WTC11 (cell line): ENCODE results near the gene PIGN. TPM values are rescaled to one million over a fixed set of nuclear protein-coding genes. Genes with fewer than 3 reads are reported as not detected.

ENCODE experiments used
- ATAC-seq: fragments of 200-7000 bp; cut with Tn5 transposase; 2 replicates; pipeline ENCODE4 v1.10.0; 2021; ENCODE audit warnings: mild to moderate bottlenecking, moderate library complexity
- CTCF ChIA-PET: fragments of 300-600 bp; sonication (Branson Sonifier 250); formaldehyde crosslinking; loops from one replicate; lab custom pipeline; 2021; ENCODE audit warnings: antibody characterized with exemption; lab: Charles Lee
- POLR2A ChIA-PET: fragments of 350-600 bp; sonication (Branson Sonifier 250); formaldehyde crosslinking; loops from one replicate; lab custom pipeline; 2021; ENCODE audit warnings: antibody characterized with exemption; lab: Charles Lee
- DNase-seq: peaks from one replicate; pipeline ENCODE4 v3.0.0; 2021; ENCODE audit warnings: low spot score
- H3K27ac Mint-ChIP-seq: 2 replicates; pipeline ENCODE4 v1.8.0; 2021; ENCODE audit warnings: mixed read lengths
- H3K27me3 Mint-ChIP-seq: 2 replicates; pipeline ENCODE4 v1.8.0; 2021; ENCODE audit warnings: low read depth, mild to moderate bottlenecking, moderate library complexity, mixed read lengths
- H3K36me3 Mint-ChIP-seq: 2 replicates; pipeline ENCODE4 v1.8.0; 2021; ENCODE audit warnings: mixed read lengths
- H3K4me1 Mint-ChIP-seq: 2 replicates; pipeline ENCODE4 v1.8.0; 2022; ENCODE audit warnings: mixed read lengths
- H3K4me3 Mint-ChIP-seq: 2 replicates; pipeline ENCODE4 v1.8.0; 2021; ENCODE audit warnings: mild to moderate bottlenecking, moderate library complexity, mixed read lengths
- H3K9me3 Mint-ChIP-seq: 2 replicates; pipeline ENCODE4 v1.8.0; 2021; ENCODE audit warnings: mixed read lengths
- CBFB ChIP-seq: sonication (generic); formaldehyde crosslinking; IDR thresholded peaks from 2 replicates; pipeline ENCODE4 v1.8.1; 2022; ENCODE audit warnings: mild to moderate bottlenecking, low read depth, missing genetic modification reagents
- CREM ChIP-seq: sonication (generic); formaldehyde crosslinking; IDR thresholded peaks from 2 replicates; pipeline ENCODE4 v1.8.1; 2022; ENCODE audit warnings: mild to moderate bottlenecking, missing genetic modification reagents, moderate library complexity
- ESRRA ChIP-seq: sonication (generic); formaldehyde crosslinking; IDR thresholded peaks from 2 replicates; pipeline ENCODE4 v1.8.1; 2022; ENCODE audit warnings: mild to moderate bottlenecking, missing genetic modification reagents, borderline replicate concordance
- FOXK1 ChIP-seq: sonication (generic); formaldehyde crosslinking; IDR thresholded peaks from 2 replicates; pipeline ENCODE4 v1.8.0; 2022; ENCODE audit warnings: mild to moderate bottlenecking, moderate library complexity, missing genetic modification reagents
- HMGXB4 ChIP-seq: sonication (generic); formaldehyde crosslinking; IDR thresholded peaks from 2 replicates; pipeline ENCODE4 v1.8.1; 2023; ENCODE audit warnings: mild to moderate bottlenecking, moderate library complexity, missing genetic modification reagents
- JUN ChIP-seq: sonication (generic); formaldehyde crosslinking; IDR thresholded peaks from 2 replicates; pipeline ENCODE4 v1.8.0; 2023; ENCODE audit warnings: mild to moderate bottlenecking, missing genetic modification reagents
- MLX ChIP-seq: sonication (generic); formaldehyde crosslinking; IDR thresholded peaks from 2 replicates; pipeline ENCODE4 v1.8.1; 2023; ENCODE audit warnings: mild to moderate bottlenecking, missing genetic modification reagents, moderate library complexity
- PRDM15 ChIP-seq: sonication (generic); formaldehyde crosslinking; IDR thresholded peaks from 2 replicates; pipeline ENCODE4 v1.8.0; 2022; ENCODE audit warnings: missing genetic modification reagents
- PRRX2 ChIP-seq: fragments of 250-450 bp; sonication (Bioruptor Pico); IDR thresholded peaks from 2 replicates; pipeline ENCODE4 v1.8.0; 2021; ENCODE audit warnings: mild to moderate bottlenecking
- SMAD3 ChIP-seq: sonication (generic); formaldehyde crosslinking; IDR thresholded peaks from 2 replicates; pipeline ENCODE4 v1.8.0; 2022; ENCODE audit warnings: missing genetic modification reagents, mild to moderate bottlenecking, borderline replicate concordance
- SP1 ChIP-seq: sonication (generic); formaldehyde crosslinking; conservative IDR thresholded peaks from 2 replicates; pipeline ENCODE4 v1.8.1; 2022; ENCODE audit warnings: missing genetic modification reagents
- TEAD4 ChIP-seq: sonication (generic); formaldehyde crosslinking; IDR thresholded peaks from 2 replicates; pipeline ENCODE4 v1.8.0; 2022; ENCODE audit warnings: mild to moderate bottlenecking, missing genetic modification reagents
- ZNF317 ChIP-seq: sonication (generic); formaldehyde crosslinking; IDR thresholded peaks from 2 replicates; pipeline ENCODE4 v1.8.1; 2023; ENCODE audit warnings: low read depth, mild to moderate bottlenecking, moderate library complexity, missing genetic modification reagents, borderline replicate concordance
- ZNF396 ChIP-seq: fragments of 250-450 bp; sonication (Bioruptor Pico); IDR thresholded peaks from 2 replicates; pipeline ENCODE4 v1.8.0; 2021; ENCODE audit warnings: mild to moderate bottlenecking, moderate library complexity, borderline replicate concordance
- ZNF416 ChIP-seq: fragments of 250-450 bp; sonication (Bioruptor Pico); IDR thresholded peaks from 2 replicates; pipeline ENCODE4 v1.9.0; 2021; ENCODE audit warnings: mild to moderate bottlenecking, inconsistent platforms
- ZNF423 ChIP-seq: fragments of 250-450 bp; sonication (Bioruptor Pico); IDR thresholded peaks from 2 replicates; pipeline ENCODE4 v2.1.2; 2022; ENCODE audit warnings: mild to moderate bottlenecking, moderate library complexity
- ZNF512 ChIP-seq: sonication (generic); formaldehyde crosslinking; IDR thresholded peaks from 2 replicates; pipeline ENCODE4 v1.8.1; 2022; ENCODE audit warnings: missing genetic modification reagents, borderline replicate concordance
- ZNF671 ChIP-seq: fragments of 250-450 bp; sonication (Bioruptor Pico); IDR thresholded peaks from 2 replicates; pipeline ENCODE4 v1.8.0; 2021; ENCODE audit warnings: mild to moderate bottlenecking
- total RNA-seq: library from RNA; stranded (reverse); gene quantifications from 3 replicates; pipeline ENCODE4 v1.2.3, GENCODE V29; 2021
- TF ChIP-seq, protein P1 (sequence below): sonication (generic); formaldehyde crosslinking; IDR thresholded peaks from 2 replicates; pipeline ENCODE4 v1.8.1; 2023; ENCODE audit warnings: mild to moderate bottlenecking, missing genetic modification reagents, borderline replicate concordance
- TF ChIP-seq, protein P2 (sequence below): fragments of 250-450 bp; sonication (Bioruptor Pico); IDR thresholded peaks from 2 replicates; pipeline ENCODE4 v1.9.0; 2021; ENCODE audit warnings: mild to moderate bottlenecking
- TF ChIP-seq, protein P3 (sequence below): sonication (generic); formaldehyde crosslinking; IDR thresholded peaks from 2 replicates; pipeline ENCODE4 v1.8.1; 2022; ENCODE audit warnings: low read depth, missing genetic modification reagents, borderline replicate concordance

PIGN gene
- total RNA-seq, 1 experiment from 2014 or later, result 23.4 TPM

- Mint-ChIP-seq H3K27me3 (no peaks in the 10 kb centered on the region), H3K36me3 (no peaks in the 10 kb centered on the region)
- CTCF ChIA-PET, result no interaction called here
Measured at GRCh38 chr18:61991836-61992235, 195.0 kb downstream of the PIGN start.

GRCh38 chr18:61991201-61991600, 195.7 kb downstream of the PIGN start:
- DNase-seq, result no peak
- no peak overlapping the region for H3K4me3 Mint-ChIP-seq
- POLR2A ChIA-PET, result no interaction called here
- ATAC-seq, result no peak
- no peaks in the 10 kb centered on the region for H3K36me3 Mint-ChIP-seq
- no peak overlapping the region for H3K27ac Mint-ChIP-seq
- H3K27me3 Mint-ChIP-seq, result no peaks in the 10 kb centered on the region
- CTCF ChIA-PET, result no interaction called here
- peaks cover 5% of the 10 kb centered on the region for H3K9me3 Mint-ChIP-seq
- H3K4me1 Mint-ChIP-seq, result peaks cover 13% of the 10 kb centered on the region
- TF ChIP-seq ZNF671 (CRISPR knock-in tag) (no peak), CBFB (CRISPR knock-in tag) (no peak), PRDM15 (no peak), ZNF317 (CRISPR knock-in tag) (no peak), SMAD3 (CRISPR knock-in tag) (no peak), ZNF423 (CRISPR knock-in tag) (no peak), TEAD4 (CRISPR knock-in tag) (no peak), FOXK1 (CRISPR knock-in tag) (no peak), HMGXB4 (CRISPR knock-in tag) (no peak)
- TF ChIP-seq, protein P1, sequence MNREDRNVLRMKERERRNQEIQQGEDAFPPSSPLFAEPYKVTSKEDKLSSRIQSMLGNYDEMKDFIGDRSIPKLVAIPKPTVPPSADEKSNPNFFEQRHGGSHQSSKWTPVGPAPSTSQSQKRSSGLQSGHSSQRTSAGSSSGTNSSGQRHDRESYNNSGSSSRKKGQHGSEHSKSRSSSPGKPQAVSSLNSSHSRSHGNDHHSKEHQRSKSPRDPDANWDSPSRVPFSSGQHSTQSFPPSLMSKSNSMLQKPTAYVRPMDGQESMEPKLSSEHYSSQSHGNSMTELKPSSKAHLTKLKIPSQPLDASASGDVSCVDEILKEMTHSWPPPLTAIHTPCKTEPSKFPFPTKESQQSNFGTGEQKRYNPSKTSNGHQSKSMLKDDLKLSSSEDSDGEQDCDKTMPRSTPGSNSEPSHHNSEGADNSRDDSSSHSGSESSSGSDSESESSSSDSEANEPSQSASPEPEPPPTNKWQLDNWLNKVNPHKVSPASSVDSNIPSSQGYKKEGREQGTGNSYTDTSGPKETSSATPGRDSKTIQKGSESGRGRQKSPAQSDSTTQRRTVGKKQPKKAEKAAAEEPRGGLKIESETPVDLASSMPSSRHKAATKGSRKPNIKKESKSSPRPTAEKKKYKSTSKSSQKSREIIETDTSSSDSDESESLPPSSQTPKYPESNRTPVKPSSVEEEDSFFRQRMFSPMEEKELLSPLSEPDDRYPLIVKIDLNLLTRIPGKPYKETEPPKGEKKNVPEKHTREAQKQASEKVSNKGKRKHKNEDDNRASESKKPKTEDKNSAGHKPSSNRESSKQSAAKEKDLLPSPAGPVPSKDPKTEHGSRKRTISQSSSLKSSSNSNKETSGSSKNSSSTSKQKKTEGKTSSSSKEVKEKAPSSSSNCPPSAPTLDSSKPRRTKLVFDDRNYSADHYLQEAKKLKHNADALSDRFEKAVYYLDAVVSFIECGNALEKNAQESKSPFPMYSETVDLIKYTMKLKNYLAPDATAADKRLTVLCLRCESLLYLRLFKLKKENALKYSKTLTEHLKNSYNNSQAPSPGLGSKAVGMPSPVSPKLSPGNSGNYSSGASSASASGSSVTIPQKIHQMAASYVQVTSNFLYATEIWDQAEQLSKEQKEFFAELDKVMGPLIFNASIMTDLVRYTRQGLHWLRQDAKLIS (CRISPR knock-in tag), result no peak
- TF ChIP-seq, protein P2, sequence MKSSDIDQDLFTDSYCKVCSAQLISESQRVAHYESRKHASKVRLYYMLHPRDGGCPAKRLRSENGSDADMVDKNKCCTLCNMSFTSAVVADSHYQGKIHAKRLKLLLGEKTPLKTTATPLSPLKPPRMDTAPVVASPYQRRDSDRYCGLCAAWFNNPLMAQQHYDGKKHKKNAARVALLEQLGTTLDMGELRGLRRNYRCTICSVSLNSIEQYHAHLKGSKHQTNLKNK (CRISPR knock-in tag), result no peak

More at GRCh38 chr18:61991836-61992235, 195.0 kb downstream of the PIGN start:
- H3K4me1 Mint-ChIP-seq, result peaks cover 15% of the 10 kb centered on the region
- peaks cover 5% of the 10 kb centered on the region for H3K9me3 Mint-ChIP-seq
- H3K27ac Mint-ChIP-seq, result no peak overlapping the region
- TF ChIP-seq, protein P3, sequence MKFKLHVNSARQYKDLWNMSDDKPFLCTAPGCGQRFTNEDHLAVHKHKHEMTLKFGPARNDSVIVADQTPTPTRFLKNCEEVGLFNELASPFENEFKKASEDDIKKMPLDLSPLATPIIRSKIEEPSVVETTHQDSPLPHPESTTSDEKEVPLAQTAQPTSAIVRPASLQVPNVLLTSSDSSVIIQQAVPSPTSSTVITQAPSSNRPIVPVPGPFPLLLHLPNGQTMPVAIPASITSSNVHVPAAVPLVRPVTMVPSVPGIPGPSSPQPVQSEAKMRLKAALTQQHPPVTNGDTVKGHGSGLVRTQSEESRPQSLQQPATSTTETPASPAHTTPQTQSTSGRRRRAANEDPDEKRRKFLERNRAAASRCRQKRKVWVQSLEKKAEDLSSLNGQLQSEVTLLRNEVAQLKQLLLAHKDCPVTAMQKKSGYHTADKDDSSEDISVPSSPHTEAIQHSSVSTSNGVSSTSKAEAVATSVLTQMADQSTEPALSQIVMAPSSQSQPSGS (CRISPR knock-in tag), result no peak
- no peak for TF ChIP-seq ZNF396 (CRISPR knock-in tag)
- TF ChIP-seq, protein P2 (CRISPR knock-in tag), result no peak
- TF ChIP-seq PRRX2 (CRISPR knock-in tag), result no peak
- no peak for TF ChIP-seq ZNF416 (CRISPR knock-in tag)
- no peak for TF ChIP-seq SP1 (CRISPR knock-in tag)
- no peak for TF ChIP-seq CREM (CRISPR knock-in tag)
- TF ChIP-seq MLX (CRISPR knock-in tag), result no peak
- TF ChIP-seq ESRRA (CRISPR knock-in tag), result no peak
- TF ChIP-seq ZNF423 (CRISPR knock-in tag), result no peak
- no peak for TF ChIP-seq ZNF512 (CRISPR knock-in tag)
- TF ChIP-seq JUN (CRISPR knock-in tag), result no peak
- TF ChIP-seq, all 79 proteins: peak for 0
- DNase-seq (no peak), ATAC-seq (no peak)
- POLR2A ChIA-PET, result no interaction called here
- no peak overlapping the region for H3K4me3 Mint-ChIP-seq
